ENCODE data around the gene EHMT2.
"Not testable (repeated sequence)": the region's sequence is repeated elsewhere in the genome, so short reads cannot be mapped to it uniquely, and the experiment has no call there.

Gene EHMT2

GRCh38 chr6:31865205-31866118 lies 32.0 kb downstream of the EHMT2 start:
- DNase-seq: no peak

DNA sequence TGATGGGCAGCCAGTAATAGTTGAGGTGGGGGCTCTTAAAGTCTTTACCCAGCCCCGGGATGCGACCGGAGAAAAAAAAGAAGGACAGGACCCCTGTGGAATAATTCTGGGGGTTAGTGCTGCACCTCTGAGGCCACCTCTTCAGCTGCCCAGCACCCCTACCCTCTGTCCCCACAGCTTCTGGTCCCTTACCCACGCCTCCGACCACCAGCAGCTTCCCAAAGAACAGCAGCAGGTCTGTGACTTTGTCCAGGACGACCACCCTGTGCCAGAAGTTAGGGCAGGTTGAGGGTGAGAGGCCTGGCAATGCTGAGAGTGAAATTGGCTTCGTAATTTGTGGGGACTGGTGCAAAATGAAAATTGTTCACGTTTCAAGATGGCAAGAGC lies 32.7 kb downstream of the EHMT2 start:
- DNase-seq: no peak

- not testable (repeated sequence) for DNase-seq
These were observed 33.4 kb downstream of the EHMT2 start for GRCh38 chr6:31864123-31864562.

GRCh38 chr6:31862344-31863235 lies 34.9 kb downstream of the EHMT2 start, which contains the start of gene NEU1:
NEU1 (minus strand) TSS chr6:31862821; CDS start chr6:31862776, 45 bp downstream.
- DNase-seq: peak; percentile 99

- no peak for DNase-seq
These were observed 35.6 kb downstream of the EHMT2 start for GRCh38 chr6:31861919-31862343.

- no peak for DNase-seq
These were observed 36.3 kb downstream of the EHMT2 start for GRCh38 chr6:31861150-31861549.

- no peak for DNase-seq
These were observed 37.1 kb downstream of the EHMT2 start for GRCh38 chr6:31860349-31860748.

DNA sequence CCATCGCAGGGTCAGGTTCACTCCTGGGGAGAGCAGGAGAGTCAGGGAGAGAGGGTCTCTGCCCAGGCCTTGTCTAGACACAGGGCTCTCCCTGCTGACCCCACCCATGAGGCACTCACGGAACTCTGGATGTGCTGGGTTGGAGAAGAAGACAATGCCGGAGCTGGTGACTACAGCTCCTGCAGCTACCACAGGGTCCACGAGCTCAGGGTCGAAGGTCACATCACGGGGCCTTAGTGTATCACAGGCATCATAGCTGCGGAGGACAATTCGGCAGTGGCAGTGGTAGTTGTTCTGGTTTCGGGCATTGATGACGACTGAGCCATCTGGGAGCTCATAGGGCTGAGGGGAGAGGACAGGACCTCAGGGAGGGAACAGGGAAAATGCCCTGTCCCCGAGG lies 37.6 kb downstream of the EHMT2 start:
- DNase-seq: no peak

GRCh38 chr6:31858707-31859106 lies 38.8 kb downstream of the EHMT2 start:
- no peak for DNase-seq

DNA sequence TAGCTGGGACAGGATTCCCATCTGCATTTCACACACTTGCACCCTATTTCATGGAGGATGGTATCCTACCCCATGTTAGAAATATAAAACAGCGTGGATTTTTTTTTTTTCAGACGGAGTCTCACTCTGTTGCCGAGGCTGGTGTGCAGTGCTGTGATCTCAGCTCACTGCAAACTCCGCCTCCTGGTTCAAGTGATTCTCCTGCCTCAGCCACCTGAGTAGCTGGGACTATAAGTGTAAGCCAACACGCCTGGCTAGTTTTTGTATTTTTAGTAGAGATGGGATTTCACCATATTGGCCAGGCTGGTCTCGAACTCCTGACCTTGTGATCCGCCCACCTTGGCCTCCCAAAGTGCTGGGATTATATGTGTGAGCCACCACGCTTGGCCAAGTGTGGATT lies 39.7 kb downstream of the EHMT2 start:
- not testable (repeated sequence) for DNase-seq

DNA sequence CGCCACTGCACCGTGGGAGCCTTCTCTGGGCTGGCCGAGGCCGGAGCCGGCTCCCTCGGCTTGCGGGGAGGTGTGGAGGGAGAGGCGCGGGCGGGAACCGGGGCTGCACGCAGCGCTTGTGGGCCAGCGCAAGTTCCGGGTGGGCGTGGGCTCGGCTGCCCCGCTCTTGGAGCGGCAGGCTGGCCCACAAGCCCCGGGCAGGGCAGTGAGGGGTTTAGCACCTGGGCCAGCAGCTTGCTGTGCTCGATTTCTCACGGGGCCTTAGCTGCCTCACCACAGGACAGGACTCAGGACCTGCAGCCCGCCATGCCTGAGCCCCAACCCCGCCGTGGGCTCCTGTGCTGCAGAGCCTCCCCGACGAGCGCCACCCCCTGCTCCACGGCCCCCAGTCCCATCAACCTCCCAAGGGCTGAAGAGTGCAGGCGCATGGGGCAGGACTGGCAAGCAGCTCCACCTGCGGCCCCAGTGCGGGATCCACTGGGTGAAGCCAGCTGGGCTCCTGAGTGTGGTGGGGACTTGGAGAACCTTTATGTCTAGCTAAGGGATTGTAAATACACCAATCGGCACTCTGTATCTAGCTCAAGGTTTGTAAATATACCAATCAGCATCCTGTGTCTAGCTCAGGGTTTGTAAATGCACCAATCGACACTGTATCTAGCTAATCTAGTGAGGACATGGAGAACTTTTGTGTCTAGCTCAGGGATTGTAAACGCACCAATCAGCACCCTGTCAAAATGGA lies 45.3 kb downstream of the EHMT2 start:
- not testable (repeated sequence) for DNase-seq

- DNase-seq: no peak
These were observed 46.0 kb downstream of the EHMT2 start for GRCh38 chr6:31851485-31851832.

- no peak for DNase-seq
These were observed 46.6 kb downstream of the EHMT2 start for GRCh38 chr6:31850765-31851484.

- no peak for DNase-seq
These were observed 50.1 kb downstream of the EHMT2 start for GRCh38 chr6:31847276-31847978.

- DNase-seq: no peak
These were observed 53.0 kb downstream of the EHMT2 start for GRCh38 chr6:31844507-31844906.

GRCh38 chr6:31842053-31842452 lies 55.4 kb downstream of the EHMT2 start:
- no peak for DNase-seq

- DNase-seq: not testable (repeated sequence)
These were observed 57.7 kb downstream of the EHMT2 start for GRCh38 chr6:31839779-31840126.

GRCh38 chr6:31838968-31839367 lies 58.5 kb downstream of the EHMT2 start:
- DNase-seq: no peak

DNA sequence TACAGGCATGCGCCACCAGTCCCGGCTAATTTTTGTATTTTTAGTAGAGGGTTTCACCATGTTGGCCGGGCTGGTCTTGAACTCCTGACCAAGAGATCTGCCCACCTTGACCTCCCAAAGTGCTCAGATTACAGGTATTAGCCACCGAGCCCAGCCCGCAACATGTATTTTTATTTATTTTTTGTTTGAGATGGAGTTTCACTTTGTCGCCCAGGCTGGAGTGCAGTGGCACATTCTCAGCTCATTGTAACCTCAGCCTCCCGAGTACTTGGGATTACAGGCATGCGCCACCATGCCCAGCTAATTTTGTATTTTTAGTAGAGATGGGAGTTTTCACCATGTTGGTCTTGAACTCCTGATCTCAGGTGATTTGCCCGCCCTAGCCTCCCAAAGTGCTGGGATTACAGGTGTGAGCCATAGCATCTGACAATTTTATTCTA lies 59.4 kb downstream of the EHMT2 start:
- DNase-seq: not testable (repeated sequence)

- DNase-seq: no peak
These were observed 60.0 kb downstream of the EHMT2 start for GRCh38 chr6:31837369-31838113.
